Upper lobe of left lung (tissue), 6 donors: ENCODE data around the gene AMZ2. TPM values are rescaled to one million over a fixed set of nuclear protein-coding genes. Genes with fewer than 3 reads are reported as not detected.
"Not testable (repeated sequence)": the region's sequence is repeated elsewhere in the genome, so short reads cannot be mapped to it uniquely, and the experiment has no call there.

Experiments
- ATAC-seq, 2 donors: fragments of 200-7000 bp; cut with Tn5 transposase; one replicate each; pipeline ENCODE4 v1.9.1; 2022; ENCODE audit warnings: mild to moderate bottlenecking in 2 of 2, moderate library complexity in 2 of 2; ENCODE audit not compliant: low FRiP score in 2 of 2
- DNase-seq, 2 donors: peaks; one replicate each; pipeline ENCODE4 v3.0.0-alpha.2; 2019 to 2020
- H3K27ac ChIP-seq, 4 donors: fragments of 200-600 bp; sonication (generic); one replicate each; pipeline ENCODE4 v1.5.1; 2016 to 2019
- H3K27me3 ChIP-seq, 4 donors: fragments of 200-600 bp; sonication (generic); one replicate each; pipeline ENCODE4 v1.5.1; 2017 to 2019
- H3K36me3 ChIP-seq, 4 donors: fragments of 200-600 bp; sonication (generic); one replicate each; pipeline ENCODE4 v1.5.1; 2016 to 2019
- H3K4me1 ChIP-seq, 4 donors: fragments of 200-600 bp; sonication (generic); one replicate each; pipeline ENCODE4 v1.5.1; 2018 to 2019
- H3K4me3 ChIP-seq, 4 donors: fragments of 200-600 bp; sonication (generic); one replicate each; pipeline ENCODE4 v1.5.1; 2017 to 2019; ENCODE audit warnings: mild to moderate bottlenecking in 2 of 4, moderate library complexity in 1 of 4
- H3K9me3 ChIP-seq, 4 donors: fragments of 200-600 bp; sonication (generic); one replicate each; pipeline ENCODE4 v1.5.1; 2018 to 2019
- CTCF ChIP-seq, 6 experiments: fragments of 450-650 bp in 4 of 6; fragments of 200-600 bp in 2 of 6; sonication (generic) in 2 of 6; IDR thresholded peaks; one replicate each; pipeline ENCODE4 v1.5.1; 2016 to 2019; ENCODE audit warnings: antibody characterized with exemption in 6 of 6
- EP300 ChIP-seq, 4 donors: sonication (generic); formaldehyde crosslinking; IDR thresholded peaks; one replicate each; pipeline ENCODE4 v1.5.1; 2017; ENCODE audit warnings: antibody characterized with exemption in 4 of 4, control low read depth in 2 of 4
- POLR2A ChIP-seq, 4 donors: fragments of 450-650 bp; IDR thresholded peaks; one replicate each; pipeline ENCODE4 v1.5.1; 2016 to 2017; ENCODE audit warnings: antibody characterized with exemption in 4 of 4, mild to moderate bottlenecking in 2 of 4
- POLR2AphosphoS5 ChIP-seq, 2 donors: sonication (generic); formaldehyde crosslinking; IDR thresholded peaks; one replicate each; pipeline ENCODE4 v1.5.1; 2017; ENCODE audit warnings: antibody characterized with exemption in 2 of 2
- WGBS, 2 donors: methylation state at CpG; one replicate each; pipeline ENCODE4 v1.1.5; 2017 to 2018; 5-methylcytosine and 5-hydroxymethylcytosine counted together
- total RNA-seq, 6 donors: library from RNA; depleted of rRNA in 4 of 6; stranded (reverse); fragments of >200 nt in 4 of 6; gene quantifications; one replicate each; pipeline versions ENCODE4 v1.1.0 to v1.2.1, GENCODE V29; 2016 to 2021
- donor health status: DM: no; HTN: no; CAD: no; lungs with moderate emphysema.
- donor health status: DM: no; HTN: yes; CAD: no; lungs with severe emphysema.

AMZ2 gene
- total RNA-seq, 6 donors from 2014 or later = 19.4 to 50.3 (median 45.8) TPM

DNA sequence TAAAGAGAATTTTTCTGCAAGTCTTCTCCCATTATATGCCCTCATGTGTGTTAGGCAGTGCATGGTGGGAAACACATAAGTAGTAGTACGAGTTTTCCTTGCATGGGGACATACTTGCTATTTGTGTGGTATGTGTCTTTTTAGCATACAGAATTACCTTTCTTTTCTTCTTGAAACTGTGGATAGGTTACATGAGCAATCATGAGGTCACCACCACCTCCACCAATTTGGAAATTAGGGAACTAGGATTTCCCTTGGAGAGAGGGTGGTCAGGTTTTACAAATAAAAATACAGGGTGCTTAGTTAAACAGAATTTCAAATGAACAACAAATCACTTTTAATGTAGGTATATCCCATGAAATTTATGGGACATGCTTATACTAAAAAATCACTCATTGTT lies 16.3 kb upstream of the AMZ2 start:
- WGBS, 2 donors = 92 to 97% methylated on average over 1 of the region's 1 CpG
- H3K4me1 ChIP-seq = peaks cover 0 to 7% (median 1%) of the 10 kb centered on the region in 4 donors
- no peaks in the 10 kb centered on the region for H3K27me3 ChIP-seq
- no peaks in the 10 kb centered on the region for H3K9me3 ChIP-seq
- no peak overlapping the region for H3K4me3 ChIP-seq
- DNase-seq (no peak), ATAC-seq (no peak)
- H3K27ac ChIP-seq = no peak overlapping the region
- TF ChIP-seq CTCF (IDR thresholded peaks at IDR 0.05) = no peak
- TF ChIP-seq POLR2AphosphoS5 (IDR thresholded peaks at IDR 0.05) = no peak
- TF ChIP-seq POLR2A (IDR thresholded peaks at IDR 0.05) = no peak
- TF ChIP-seq EP300 (IDR thresholded peaks at IDR 0.05) = no peak
- H3K36me3 ChIP-seq = no peaks in the 10 kb centered on the region

DNA sequence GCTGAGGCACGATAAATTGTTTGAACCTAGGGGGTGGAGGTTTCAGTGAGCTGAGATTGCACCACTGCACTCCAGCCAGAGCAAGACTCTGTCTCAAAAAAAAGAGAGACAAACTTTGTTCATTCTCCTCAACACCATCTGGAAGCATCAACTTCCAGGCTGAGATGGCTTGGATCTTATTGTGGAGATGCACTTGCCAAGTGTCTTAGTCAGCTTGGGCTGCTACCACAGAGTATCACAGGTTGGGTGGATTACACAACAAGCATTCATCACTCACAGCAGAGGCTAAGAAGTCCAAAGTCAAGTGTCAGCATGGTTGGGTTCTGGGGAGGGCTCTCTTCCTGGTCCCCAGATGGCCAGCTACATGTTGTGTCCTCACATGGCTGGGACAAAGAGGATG lies 15.1 kb upstream of the AMZ2 start:
- peak in 1 of 2 donors; percentile 75 for ATAC-seq
- not testable (repeated sequence) for DNase-seq, H3K36me3 ChIP-seq, H3K27me3 ChIP-seq, H3K9me3 ChIP-seq, H3K27ac ChIP-seq, H3K4me3 ChIP-seq
- WGBS, 2 donors = 93 to 97% methylated on average over 1 of the region's 1 CpG
- H3K4me1 ChIP-seq = peaks cover 0 to 10% (median 1%) of the 10 kb centered on the region in 4 donors

- 79 to 80% methylated on average over 12 of the region's 12 CpGs for WGBS, 2 donors
- peak in 1 of 2 donors; percentile 56 for DNase-seq
- peaks cover 0 to 23% (median 12%) of the 10 kb centered on the region in 4 donors for H3K4me1 ChIP-seq
- H3K27me3 ChIP-seq, H3K4me3 ChIP-seq, H3K9me3 ChIP-seq, H3K36me3 ChIP-seq: not testable (repeated sequence)
- ATAC-seq = peak; percentile 32 to 45
- H3K27ac ChIP-seq = peak overlapping the region; percentile 67 to 91 (median 76)
- TF ChIP-seq POLR2AphosphoS5 (IDR thresholded peaks at IDR 0.05) (peak in 1 of 2 donors; percentile 37), POLR2A (IDR thresholded peaks at IDR 0.05) (peak in 1 of 4 donors; percentile 45), EP300 (IDR thresholded peaks at IDR 0.05) (peak in 1 of 4 donors; percentile 37)
Observed at GRCh38 chr17:68234726-68235335, 13.0 kb upstream of the AMZ2 start.

GRCh38 chr17:68235336-68235791 lies 12.5 kb upstream of the AMZ2 start:
- WGBS, 2 donors = 79 to 89% methylated on average over 5 to 10 of the region's 11 CpGs
- not testable (repeated sequence) for H3K36me3 ChIP-seq, H3K27me3 ChIP-seq, DNase-seq, H3K4me3 ChIP-seq, H3K9me3 ChIP-seq
- TF ChIP-seq POLR2A (IDR thresholded peaks at IDR 0.05) = peak in 1 of 4 donors; percentile 3
- H3K27ac ChIP-seq = peak overlapping the region; percentile 67 to 91 (median 76)
- peak in 1 of 2 donors; percentile 19 for ATAC-seq
- peaks cover 0 to 23% (median 12%) of the 10 kb centered on the region in 4 donors for H3K4me1 ChIP-seq

- not testable (repeated sequence) for H3K9me3 ChIP-seq, H3K36me3 ChIP-seq, H3K27me3 ChIP-seq
- Histone ChIP-seq H3K4me1 (peaks cover 0 to 23% (median 12%) of the 10 kb centered on the region in 4 donors), H3K27ac (peak overlapping the region; percentile 63 to 90 (median 84)), H3K4me3 (peak overlapping the region in 1 of 4 donors; percentile 11)
- DNase-seq (peak in 1 of 2 donors; percentile 70), ATAC-seq (peak; percentile 73 to 85)
- TF ChIP-seq POLR2A (IDR thresholded peaks at IDR 0.05) (peak in 2 of 4 donors; percentile 9 to 79), EP300 (IDR thresholded peaks at IDR 0.05) (peak in 2 of 4 donors; percentile 11 to 70), POLR2AphosphoS5 (IDR thresholded peaks at IDR 0.05) (peak; percentile 54 to 74)
- WGBS, 2 donors = 52 to 59% methylated on average over 13 to 16 of the region's 16 CpGs
Observed at GRCh38 chr17:68237369-68238163, 10.3 kb upstream of the AMZ2 start.

GRCh38 chr17:68238164-68238870 lies 9.5 kb upstream of the AMZ2 start:
- peak overlapping the region; percentile 63 to 90 (median 84) for H3K27ac ChIP-seq
- DNase-seq (no peak), ATAC-seq (no peak)
- H3K4me1 ChIP-seq = peaks cover 0 to 23% (median 12%) of the 10 kb centered on the region in 4 donors
- 41 to 45% methylated on average over 3 of the region's 3 CpGs for WGBS, 2 donors
- H3K27me3 ChIP-seq = no peaks in the 10 kb centered on the region
- H3K36me3 ChIP-seq = no peaks in the 10 kb centered on the region
- H3K9me3 ChIP-seq = no peaks in the 10 kb centered on the region
- H3K4me3 ChIP-seq = no peak overlapping the region
- TF ChIP-seq CTCF (IDR thresholded peaks at IDR 0.05) (no peak), POLR2AphosphoS5 (IDR thresholded peaks at IDR 0.05) (no peak), EP300 (IDR thresholded peaks at IDR 0.05) (no peak), POLR2A (IDR thresholded peaks at IDR 0.05) (no peak)
